HG03442 (cell line): ENCODE results near the gene OR2F2.

Experiments
- ATAC-seq: cut with Tn5 transposase; IDR thresholded peaks from one replicate; pipeline ENCODE4 v1.9.1; 2021; ENCODE audit warnings: mild to moderate bottlenecking, moderate library complexity; ENCODE audit not compliant: unreplicated experiment

Gene OR2F2

GRCh38 chr7:143913945-143914615, 21.0 kb upstream of the OR2F2 start:
- ATAC-seq = no peak

GRCh38 chr7:143914938-143915652, 19.9 kb upstream of the OR2F2 start:
- ATAC-seq = no peak

- no peak for ATAC-seq
These were observed 10.2 kb upstream of the OR2F2 start for GRCh38 chr7:143924851-143925250.

GRCh38 chr7:143929224-143929920, 5.7 kb upstream of the OR2F2 start:
- ATAC-seq = peak; percentile 79

- no peak for ATAC-seq
These were observed 3.3 kb upstream of the OR2F2 start for GRCh38 chr7:143931739-143932138.

GRCh38 chr7:143936087-143937009, 1.3 kb downstream of the OR2F2 start:
- no peak for ATAC-seq

- no peak for ATAC-seq
These were observed 3.6 kb downstream of the OR2F2 start for GRCh38 chr7:143938379-143939243.

GRCh38 chr7:143945423-143945822, 10.4 kb downstream of the OR2F2 start:
- ATAC-seq = no peak

- ATAC-seq = no peak
These were observed 12.1 kb downstream of the OR2F2 start for GRCh38 chr7:143947111-143947510.

GRCh38 chr7:143948733-143949132, 13.7 kb downstream of the OR2F2 start:
- no peak for ATAC-seq

- no peak for ATAC-seq
These were observed 18.4 kb downstream of the OR2F2 start for GRCh38 chr7:143953421-143953820.

GRCh38 chr7:143954135-143954534, 19.1 kb downstream of the OR2F2 start:
- ATAC-seq = no peak

GRCh38 chr7:143954544-143954943, 19.5 kb downstream of the OR2F2 start, which contains the start of gene OR2F1:
TSS of gene OR2F1 (plus strand) at chr7:143954844. CDS start at chr7:143959971, 5,127 bp downstream.
- ATAC-seq = no peak

- no peak for ATAC-seq
These were observed 23.7 kb downstream of the OR2F2 start for GRCh38 chr7:143958781-143959180.

GRCh38 chr7:143960813-143961610, 26.0 kb downstream of the OR2F2 start:
- no peak for ATAC-seq

GRCh38 chr7:143965280-143965679, 30.2 kb downstream of the OR2F2 start:
- ATAC-seq = no peak

- ATAC-seq = no peak
These were observed 32.4 kb downstream of the OR2F2 start for GRCh38 chr7:143967398-143967797.

GRCh38 chr7:143973870-143974416, 38.9 kb downstream of the OR2F2 start:
- no peak for ATAC-seq

GRCh38 chr7:143974459-143974858, 39.4 kb downstream of the OR2F2 start:
- ATAC-seq = no peak
